ENCODE results near the gene KMT2A. TPM values are rescaled to one million over a fixed set of nuclear protein-coding genes. Genes with fewer than 3 reads are reported as not detected.

KMT2A gene
- total RNA-seq, 1 experiment from 2014 or later: 116 TPM

DNA sequence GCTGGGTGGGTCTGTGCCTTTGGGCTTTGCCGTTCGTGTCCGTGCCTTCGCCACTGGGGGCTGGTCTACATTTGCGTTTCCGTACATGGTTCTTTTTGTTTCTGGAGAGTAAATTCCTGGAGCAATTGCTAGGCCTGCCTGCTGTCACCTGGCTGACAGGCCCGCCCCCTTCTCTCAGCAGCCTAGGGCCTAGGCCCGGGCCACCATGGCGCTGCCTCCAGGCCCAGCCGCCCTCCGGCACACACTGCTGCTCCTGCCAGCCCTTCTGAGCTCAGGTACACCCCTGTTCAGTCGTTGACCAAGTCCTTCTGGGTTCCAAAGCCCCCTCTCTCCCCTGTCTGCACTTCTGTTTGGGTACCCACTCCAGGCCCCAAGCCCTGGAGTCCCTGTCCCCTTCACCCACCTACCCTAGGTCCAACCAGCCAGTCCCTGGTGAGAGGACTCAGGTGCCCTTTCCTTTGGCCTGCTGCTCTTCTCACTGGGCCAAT lies 95.3 kb downstream of the KMT2A start:
- no peak for DNase-seq (ENCODE audit: low spot score)
- Histone ChIP-seq H3K27ac (ENCODE audit: low read depth, low read length, poor library complexity, severe bottlenecking) (no peak overlapping the region), H3K4me1 (ENCODE audit: insufficient read depth, low read length, poor library complexity, severe bottlenecking) (peaks cover 9% of the 10 kb centered on the region), H3K27me3 (replicated peaks; ENCODE audit: insufficient read depth, low read depth, low read length, poor library complexity) (no peaks in the 10 kb centered on the region), H3K4me3 (ENCODE audit: low read depth, low read length, poor library complexity, severe bottlenecking) (peak overlapping the region; percentile 78), H3K36me3 (ENCODE audit: insufficient read depth, low read length, poor library complexity, severe bottlenecking) (no peaks in the 10 kb centered on the region), H3K9me3 (ENCODE audit: low read depth, low read length, poor library complexity, severe bottlenecking) (no peaks in the 10 kb centered on the region)
- ChIA-PET POLR2A (ENCODE audit: low non-redundant PET) (no interaction called here), CTCF (no interaction called here)
- intact Hi-C loops (cut with micrococcal nuclease; ENCODE audit: unreplicated experiment): loop anchor here (2.0 kb wide), 1 partner anchor 35 kb away; no protein-coding TSS in a partner anchor
- TF ChIP-seq, protein P1, sequence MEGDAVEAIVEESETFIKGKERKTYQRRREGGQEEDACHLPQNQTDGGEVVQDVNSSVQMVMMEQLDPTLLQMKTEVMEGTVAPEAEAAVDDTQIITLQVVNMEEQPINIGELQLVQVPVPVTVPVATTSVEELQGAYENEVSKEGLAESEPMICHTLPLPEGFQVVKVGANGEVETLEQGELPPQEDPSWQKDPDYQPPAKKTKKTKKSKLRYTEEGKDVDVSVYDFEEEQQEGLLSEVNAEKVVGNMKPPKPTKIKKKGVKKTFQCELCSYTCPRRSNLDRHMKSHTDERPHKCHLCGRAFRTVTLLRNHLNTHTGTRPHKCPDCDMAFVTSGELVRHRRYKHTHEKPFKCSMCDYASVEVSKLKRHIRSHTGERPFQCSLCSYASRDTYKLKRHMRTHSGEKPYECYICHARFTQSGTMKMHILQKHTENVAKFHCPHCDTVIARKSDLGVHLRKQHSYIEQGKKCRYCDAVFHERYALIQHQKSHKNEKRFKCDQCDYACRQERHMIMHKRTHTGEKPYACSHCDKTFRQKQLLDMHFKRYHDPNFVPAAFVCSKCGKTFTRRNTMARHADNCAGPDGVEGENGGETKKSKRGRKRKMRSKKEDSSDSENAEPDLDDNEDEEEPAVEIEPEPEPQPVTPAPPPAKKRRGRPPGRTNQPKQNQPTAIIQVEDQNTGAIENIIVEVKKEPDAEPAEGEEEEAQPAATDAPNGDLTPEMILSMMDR (conservative IDR thresholded peaks at IDR 0.05; ENCODE audit: low read depth, low read length): no peak
- TF ChIP-seq EZH2 (IDR thresholded peaks at IDR 0.05; ENCODE audit: borderline replicate concordance, low read depth, low read length, poor library complexity, severe bottlenecking): no peak
- no TSS peak for BruUV-seq (replicated peaks)

DNA sequence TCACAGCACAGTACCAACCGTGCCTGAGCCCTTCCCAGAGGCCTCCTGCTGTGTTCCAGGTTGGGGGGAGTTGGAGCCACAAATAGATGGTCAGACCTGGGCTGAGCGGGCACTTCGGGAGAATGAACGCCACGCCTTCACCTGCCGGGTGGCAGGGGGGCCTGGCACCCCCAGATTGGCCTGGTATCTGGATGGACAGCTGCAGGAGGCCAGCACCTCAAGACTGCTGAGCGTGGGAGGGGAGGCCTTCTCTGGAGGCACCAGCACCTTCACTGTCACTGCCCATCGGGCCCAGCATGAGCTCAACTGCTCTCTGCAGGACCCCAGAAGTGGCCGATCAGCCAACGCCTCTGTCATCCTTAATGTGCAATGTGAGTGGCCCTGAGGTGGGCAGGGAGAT lies 95.8 kb downstream of the KMT2A start:
- no peaks in the 10 kb centered on the region for H3K36me3 ChIP-seq (ENCODE audit: insufficient read depth, low read length, poor library complexity, severe bottlenecking)
- peak overlapping the region; percentile 78 for H3K4me3 ChIP-seq (ENCODE audit: low read depth, low read length, poor library complexity, severe bottlenecking)
- no peaks in the 10 kb centered on the region for H3K9me3 ChIP-seq (ENCODE audit: low read depth, low read length, poor library complexity, severe bottlenecking)
- intact Hi-C loops (cut with micrococcal nuclease; ENCODE audit: unreplicated experiment): no loop called here
- no peak overlapping the region for H3K27ac ChIP-seq (ENCODE audit: low read depth, low read length, poor library complexity, severe bottlenecking)
- ChIA-PET CTCF (no interaction called here), POLR2A (ENCODE audit: low non-redundant PET) (no interaction called here)
- DNase-seq (ENCODE audit: low spot score): no peak
- H3K4me1 ChIP-seq (ENCODE audit: insufficient read depth, low read length, poor library complexity, severe bottlenecking): peaks cover 9% of the 10 kb centered on the region
- no TSS peak for BruUV-seq (replicated peaks)
- TF ChIP-seq EZH2 (IDR thresholded peaks at IDR 0.05; ENCODE audit: borderline replicate concordance, low read depth, low read length, poor library complexity, severe bottlenecking): no peak
- TF ChIP-seq, protein P1 (conservative IDR thresholded peaks at IDR 0.05; ENCODE audit: low read depth, low read length): no peak
- no peaks in the 10 kb centered on the region for H3K27me3 ChIP-seq (replicated peaks; ENCODE audit: insufficient read depth, low read depth, low read length, poor library complexity)

DNA sequence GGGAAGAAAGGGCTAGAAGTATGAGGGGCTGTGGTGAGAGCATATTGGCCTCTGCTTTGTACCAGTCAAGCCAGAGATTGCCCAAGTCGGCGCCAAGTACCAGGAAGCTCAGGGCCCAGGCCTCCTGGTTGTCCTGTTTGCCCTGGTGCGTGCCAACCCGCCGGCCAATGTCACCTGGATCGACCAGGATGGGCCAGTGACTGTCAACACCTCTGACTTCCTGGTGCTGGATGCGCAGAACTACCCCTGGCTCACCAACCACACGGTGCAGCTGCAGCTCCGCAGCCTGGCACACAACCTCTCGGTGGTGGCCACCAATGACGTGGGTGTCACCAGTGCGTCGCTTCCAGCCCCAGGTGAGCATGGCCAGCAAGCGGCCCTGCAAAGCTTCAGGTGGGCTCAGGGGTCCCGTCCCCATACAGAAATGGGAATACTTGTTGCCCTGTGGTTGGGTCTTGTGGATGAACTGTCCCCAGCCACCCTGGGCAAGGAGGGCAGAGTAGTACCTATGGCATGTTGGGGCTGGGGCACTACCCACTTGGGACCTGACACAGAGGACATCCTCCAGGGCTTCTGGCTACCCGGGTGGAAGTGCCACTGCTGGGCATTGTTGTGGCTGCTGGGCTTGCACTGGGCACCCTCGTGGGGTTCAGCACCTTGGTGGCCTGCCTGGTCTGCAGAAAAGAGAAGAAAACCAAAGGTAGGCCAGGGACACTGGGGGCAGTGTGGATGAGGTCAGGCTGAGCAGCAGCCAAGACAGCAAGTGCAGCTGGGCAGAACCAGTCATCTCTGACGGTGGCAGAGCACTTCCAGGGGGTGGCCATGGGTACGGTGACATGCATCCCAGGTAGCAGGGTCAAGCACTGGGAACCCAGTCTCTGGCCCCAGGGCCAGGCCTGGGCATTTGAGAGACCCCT lies 96.8 kb downstream of the KMT2A start:
- no peak overlapping the region for H3K27ac ChIP-seq (ENCODE audit: low read depth, low read length, poor library complexity, severe bottlenecking)
- POLR2A ChIA-PET (ENCODE audit: low non-redundant PET): no interaction called here
- intact Hi-C loops (cut with micrococcal nuclease; ENCODE audit: unreplicated experiment): no loop called here
- no peaks in the 10 kb centered on the region for H3K9me3 ChIP-seq (ENCODE audit: low read depth, low read length, poor library complexity, severe bottlenecking)
- H3K4me1 ChIP-seq (ENCODE audit: insufficient read depth, low read length, poor library complexity, severe bottlenecking): peaks cover 9% of the 10 kb centered on the region
- H3K27me3 ChIP-seq (replicated peaks; ENCODE audit: insufficient read depth, low read depth, low read length, poor library complexity): no peaks in the 10 kb centered on the region
- TF ChIP-seq, protein P1 (conservative IDR thresholded peaks at IDR 0.05; ENCODE audit: low read depth, low read length): no peak
- no peak for TF ChIP-seq EZH2 (IDR thresholded peaks at IDR 0.05; ENCODE audit: borderline replicate concordance, low read depth, low read length, poor library complexity, severe bottlenecking)
- H3K36me3 ChIP-seq (ENCODE audit: insufficient read depth, low read length, poor library complexity, severe bottlenecking): no peaks in the 10 kb centered on the region
- CTCF ChIA-PET: no interaction called here
- no peak for DNase-seq (ENCODE audit: low spot score)
- no TSS peak for BruUV-seq (replicated peaks)
- no peak overlapping the region for H3K4me3 ChIP-seq (ENCODE audit: low read depth, low read length, poor library complexity, severe bottlenecking)

Measured in A673 (cell line).